Activated CD8-positive, alpha-beta memory T cell treated with anti-CD3 and anti-CD28 coated beads, Interleukin-2, amount 50 U/mL, for 24 hours (primary cell): Measurements from ENCODE around the gene SCEL.

Source experiments
- DNase-seq: peaks from one replicate; pipeline ENCODE4 v3.0.0-alpha.2; 2020; ENCODE audit errors: extremely low read depth

The SCEL gene

DNA sequence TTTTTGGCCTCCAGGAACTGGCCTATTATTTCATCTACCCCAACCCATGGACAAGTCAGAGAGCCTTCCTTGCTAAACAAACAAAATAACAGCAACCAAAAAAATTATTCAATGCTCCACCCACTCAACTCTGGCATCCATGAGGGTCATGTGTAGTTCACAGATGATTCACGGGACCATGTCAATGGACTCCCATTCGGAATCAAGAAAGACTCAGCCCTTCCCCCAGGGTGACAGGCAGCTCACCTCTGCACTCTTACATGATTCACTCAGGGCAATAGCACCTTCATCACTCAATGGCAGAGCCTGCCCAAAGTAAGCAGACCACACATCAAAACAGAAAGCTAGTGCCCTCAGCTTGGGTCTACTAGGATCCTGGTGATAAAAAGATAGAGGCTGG, 14.3 kb upstream of the SCEL start:
- DNase-seq, result no peak

DNA sequence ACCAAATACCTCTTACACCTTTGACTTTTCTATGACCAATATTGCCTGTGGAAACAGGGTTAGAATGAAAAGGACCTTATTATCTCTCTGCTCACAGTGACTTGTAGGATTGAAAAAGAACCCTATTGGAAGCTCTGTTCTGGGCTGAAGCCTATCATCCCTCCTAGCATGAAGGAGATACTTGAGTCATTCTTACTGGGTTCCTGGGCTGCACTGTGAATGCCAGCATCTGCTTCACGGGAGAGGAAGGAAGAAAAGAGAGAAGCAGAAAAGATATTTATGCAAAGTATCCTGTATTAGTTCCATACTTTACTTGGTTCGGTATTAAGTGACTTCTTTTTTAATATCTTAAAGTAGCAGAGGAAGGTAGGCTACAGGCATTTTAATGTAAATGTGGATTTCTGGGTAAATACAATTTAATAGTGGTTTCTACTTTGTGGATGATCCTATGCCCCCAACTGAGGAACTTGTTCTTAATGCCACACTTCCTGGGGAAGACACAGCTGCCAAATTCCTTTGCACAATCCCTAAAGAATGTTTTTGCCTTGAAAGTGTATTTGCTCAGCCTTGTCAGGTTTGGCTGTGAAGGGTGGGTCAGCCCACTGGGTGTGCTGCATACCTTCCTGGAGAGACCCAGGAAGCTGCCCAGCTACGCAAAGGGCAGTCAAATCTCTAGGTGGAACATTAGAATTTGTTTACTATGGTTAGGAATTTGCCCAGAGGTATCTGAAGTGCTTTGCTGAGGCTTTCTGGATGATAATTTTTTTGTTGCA, 13.7 kb upstream of the SCEL start:
- DNase-seq, result no peak

DNA sequence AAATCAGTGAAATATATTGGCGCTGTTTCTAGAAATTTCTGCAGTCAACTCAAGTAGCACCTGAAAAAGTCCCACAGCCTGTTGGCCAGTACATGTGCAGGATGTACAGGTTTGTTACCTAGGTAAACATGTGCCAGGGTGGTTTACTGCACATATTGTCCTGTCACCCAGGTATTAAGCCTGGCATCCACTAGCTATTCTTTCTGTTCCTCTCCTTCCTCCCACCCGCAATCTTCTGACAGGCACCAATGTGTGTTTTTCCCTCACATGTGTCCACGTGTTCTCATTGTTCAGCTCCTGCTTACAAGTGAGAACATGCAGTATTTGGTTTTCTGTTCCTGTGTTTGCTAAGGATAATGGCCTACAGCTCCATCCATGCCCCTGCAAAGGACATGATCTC, 13.1 kb upstream of the SCEL start:
- no peak for DNase-seq

DNA sequence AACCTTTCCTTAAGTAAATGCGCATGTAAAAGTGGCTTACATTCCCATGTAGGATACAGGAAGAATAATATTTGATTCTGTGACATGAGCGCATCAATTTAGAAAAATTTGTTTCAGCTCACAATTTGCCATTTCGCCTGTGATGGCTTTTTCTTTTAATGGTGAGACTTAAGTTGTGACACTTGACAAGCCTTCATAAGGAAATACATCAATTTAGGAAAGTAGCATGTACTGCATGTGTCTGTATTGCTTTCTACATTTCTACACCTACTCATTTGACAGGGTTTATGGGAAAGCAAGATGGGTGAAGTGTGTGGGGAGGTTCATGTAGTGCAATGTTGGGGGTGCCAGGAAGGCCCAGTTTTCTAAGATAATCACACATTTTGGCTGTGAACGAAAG, 12.1 kb upstream of the SCEL start:
- DNase-seq, result no peak

DNA sequence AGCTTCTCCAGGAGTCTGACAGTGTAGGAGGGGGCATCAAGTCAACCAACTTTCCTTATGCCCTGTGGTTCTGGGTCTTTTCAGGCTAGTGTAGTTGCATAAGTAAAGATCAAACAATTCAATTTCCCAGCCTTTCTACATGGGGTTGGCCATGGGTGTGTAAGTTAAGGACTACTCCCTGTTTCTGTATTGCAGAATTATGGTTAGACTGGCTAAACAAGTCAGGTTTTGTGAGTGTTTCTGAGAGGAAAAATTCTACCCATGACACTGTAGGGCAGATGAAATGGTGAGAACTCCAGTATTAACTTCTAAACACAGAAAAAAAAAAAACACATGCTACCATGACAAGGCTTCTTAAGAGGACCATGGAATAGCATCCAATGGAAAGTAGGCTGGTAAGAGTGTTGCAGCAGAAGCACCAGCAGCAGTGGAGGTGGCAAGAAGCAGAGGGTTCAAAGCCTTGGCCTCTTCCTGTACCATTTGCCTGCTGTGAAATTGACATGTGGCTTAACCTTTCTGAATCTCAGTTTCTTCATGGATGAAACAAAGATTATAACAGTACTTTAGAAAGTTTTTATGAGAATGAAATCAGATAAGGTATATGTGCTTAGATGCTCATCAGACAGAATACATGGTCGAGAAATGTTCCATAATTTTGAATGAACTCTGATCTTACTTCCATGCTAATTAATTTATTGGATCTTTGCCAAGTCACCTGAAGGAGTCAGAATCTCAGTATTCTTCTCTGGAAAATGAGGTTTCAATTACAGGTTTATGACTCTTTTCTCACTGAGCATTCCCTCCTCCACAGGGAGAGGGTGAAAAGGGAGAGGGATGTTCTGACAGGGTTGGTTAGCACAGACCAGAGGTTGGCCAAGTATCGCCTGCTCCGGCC, 11.4 kb upstream of the SCEL start:
- DNase-seq, result no peak

DNA sequence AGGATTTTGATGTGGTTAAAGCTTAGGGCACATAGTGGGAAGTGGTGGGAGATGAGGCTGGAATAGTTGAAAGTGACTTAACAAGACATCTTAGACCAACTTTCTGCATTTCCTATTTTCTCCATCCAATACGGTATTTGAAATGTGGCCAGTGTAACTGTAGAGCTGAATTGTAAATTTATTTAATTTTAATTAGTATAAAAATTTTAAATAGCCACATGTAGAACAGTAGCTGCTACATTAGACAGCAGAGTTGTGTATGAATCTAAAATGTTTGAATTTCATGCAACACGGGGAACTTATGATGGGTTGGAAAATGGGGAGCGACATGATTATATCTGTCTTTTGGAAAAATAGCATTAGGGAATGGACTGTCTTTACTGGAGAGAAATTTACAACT, 7.1 kb upstream of the SCEL start:
- no peak for DNase-seq

DNA sequence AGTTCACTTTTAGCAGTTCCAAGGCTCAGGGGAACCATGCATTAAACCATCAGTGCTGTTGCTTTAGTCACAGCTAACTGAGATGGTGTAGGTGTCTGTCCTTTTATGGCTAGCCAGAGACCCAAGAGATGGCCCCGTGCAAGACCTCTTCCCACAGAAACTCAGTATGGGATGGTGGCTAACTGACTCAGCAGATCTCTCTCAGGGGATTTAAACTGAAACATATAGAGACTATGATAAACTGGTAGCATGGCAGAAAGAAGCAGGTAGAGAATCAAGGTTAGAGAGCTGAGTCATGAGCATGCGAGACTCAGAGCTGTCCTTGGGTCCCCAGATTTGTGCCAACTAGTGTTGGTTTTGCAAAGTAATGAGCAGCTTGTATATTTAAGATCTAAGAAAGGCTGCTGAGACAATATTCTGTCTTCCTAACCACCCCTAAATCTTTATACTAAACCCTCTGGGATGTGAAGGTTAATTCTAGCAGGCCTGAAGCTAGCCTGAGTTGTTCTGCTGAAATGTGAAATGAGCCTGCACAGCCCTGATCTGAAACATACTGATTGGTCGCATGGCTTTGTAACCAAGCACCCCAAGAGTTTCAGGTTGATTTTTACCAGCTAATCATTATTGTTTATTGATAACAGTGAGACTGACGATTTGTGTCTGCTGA, 6.5 kb upstream of the SCEL start:
- DNase-seq, result no peak

DNA sequence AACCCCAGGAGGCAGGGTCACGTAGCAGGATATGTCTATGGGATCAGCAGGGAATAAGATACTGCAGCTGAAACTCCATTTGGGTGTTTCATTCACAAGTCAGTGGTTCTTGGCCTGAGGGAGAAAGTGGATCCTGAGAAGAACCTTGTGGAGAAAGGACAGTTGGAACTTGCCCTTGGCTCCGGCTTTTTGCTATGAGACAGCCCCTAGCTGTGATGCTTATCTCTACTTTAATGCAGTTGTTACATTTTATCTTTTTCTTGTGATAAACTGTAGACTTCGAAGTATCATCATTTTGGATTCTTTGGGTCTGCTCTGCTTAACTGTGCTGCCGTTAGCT, 6.0 kb upstream of the SCEL start:
- DNase-seq, result no peak

DNA sequence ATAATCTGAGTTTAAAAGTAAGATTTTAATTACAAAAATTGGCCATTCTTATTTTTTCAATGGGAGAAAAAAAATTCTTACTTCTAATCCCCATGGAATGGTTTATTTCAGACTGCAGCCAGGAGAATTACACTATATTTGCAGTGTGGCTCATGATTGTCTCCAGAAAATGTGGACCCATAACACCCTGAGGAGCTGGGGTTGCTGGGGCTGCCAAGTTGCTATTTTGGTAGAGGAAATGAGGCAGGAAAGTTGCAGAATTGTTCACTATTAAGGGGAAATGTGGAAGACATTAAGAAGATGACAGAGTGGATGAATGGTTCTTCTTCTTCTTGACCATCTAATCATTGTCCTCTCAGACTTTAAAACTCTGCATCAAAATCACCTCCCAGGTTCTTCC, 4.6 kb upstream of the SCEL start:
- no peak for DNase-seq

DNA sequence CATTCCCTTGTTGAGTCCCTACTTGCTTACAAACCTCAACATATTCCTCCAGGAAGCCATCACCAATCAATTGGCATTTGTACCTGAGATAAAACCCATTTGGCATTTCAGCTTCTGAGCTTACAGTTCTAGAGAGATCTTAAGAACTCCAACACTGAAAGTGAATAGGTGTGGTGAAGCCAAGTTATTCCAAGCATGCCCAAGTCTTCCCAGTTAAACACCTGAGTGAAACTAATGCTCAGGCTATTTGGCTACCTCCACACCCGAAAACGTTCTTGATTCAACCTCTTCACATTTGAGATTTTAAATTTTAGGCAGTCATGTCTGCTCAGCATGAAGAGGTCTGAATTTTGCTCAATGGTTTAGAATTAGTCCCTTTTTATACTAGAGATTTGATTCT, 2.5 kb upstream of the SCEL start:
- no peak for DNase-seq

DNA sequence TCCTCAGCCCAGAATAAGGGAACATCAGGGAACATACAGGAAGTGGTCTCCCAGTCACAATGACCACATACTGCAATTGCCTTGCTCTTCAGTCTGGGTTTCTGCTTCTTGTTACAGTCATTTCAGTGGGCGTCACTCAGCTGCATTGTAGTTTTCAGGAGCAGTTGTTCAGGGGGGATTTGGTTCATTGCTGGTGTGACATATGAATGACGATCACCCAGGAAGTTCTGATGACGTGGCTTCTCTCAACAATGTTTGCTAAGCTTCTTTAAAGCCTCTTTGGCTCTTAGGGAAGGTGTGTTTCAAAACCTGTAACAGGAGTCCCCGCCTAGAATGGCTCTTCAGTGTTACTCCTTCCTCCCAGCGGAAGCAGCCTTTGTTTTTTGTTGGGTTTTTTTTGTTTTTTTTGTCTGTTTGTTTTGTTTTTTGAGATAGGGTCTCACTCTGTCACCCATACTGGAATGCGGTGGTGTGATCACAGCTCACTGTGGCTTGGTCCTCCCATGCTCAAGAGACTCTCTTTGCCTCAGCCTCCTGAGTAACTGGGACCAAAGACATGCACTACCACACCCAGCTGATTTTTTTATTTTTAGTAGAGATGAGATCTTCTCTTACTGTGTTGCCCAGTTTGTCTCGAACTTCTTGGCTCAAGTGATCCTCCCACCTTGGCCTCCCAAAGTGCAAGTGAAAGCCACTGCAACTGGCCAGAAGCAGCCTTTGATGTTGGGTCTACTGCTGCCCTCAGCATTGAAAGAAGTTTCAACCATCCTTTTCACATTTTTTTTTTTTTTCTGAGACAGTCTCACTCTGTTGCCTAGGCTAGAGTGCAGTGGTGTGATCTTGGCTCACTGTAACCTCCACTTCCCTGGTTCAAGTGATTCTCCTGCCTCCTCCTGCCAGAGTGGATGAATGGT, 1.4 kb upstream of the SCEL start:
- no peak for DNase-seq

DNA sequence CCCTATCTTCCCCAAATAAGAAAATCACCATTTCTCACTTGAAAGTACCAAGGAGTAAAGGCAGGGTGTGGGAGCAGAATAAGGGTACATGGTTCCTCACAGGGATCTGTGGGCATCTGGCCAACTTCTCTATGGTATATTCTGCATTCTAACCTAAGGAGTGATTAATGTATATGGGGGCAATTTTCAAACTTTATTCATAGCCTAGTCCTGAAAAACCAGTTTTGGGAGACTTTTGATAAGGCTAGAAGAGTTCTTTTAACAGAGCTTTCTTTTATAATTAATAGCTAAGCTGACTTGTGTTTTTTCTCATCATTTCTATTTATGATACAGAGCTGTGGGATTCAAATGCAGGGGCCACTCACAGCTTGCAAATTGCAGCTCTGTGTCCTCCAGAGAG, 852 bp downstream of the SCEL start:
- DNase-seq, result no peak

DNA sequence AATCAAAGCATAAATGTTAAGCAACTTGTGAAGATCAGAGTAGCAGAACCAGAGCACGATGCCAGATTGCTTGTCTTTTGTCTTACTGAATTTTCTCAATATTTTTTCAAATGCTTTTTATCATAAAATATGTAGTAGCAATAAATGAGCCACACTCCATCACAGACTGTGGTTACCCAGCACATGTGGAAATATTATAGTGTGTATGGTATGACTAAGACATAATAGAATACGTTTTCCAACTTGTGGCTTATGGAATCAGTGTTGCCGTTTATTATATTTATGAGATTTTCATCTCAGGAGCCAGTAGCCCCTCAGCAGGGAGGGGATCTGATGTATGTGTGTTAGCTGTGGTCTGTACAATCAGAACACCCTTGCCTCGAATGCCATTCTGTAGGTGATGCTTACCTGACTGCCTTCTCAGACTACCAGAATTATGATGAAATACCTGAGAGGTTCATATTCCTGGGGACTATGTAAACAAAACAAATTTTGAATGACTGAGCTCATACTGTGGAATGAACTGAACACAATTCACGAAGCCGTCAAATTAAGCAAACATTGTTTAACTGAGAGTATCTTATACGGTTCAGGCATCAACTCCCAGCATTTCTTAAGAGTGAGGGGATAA, 1.9 kb downstream of the SCEL start:
- no peak for DNase-seq

DNA sequence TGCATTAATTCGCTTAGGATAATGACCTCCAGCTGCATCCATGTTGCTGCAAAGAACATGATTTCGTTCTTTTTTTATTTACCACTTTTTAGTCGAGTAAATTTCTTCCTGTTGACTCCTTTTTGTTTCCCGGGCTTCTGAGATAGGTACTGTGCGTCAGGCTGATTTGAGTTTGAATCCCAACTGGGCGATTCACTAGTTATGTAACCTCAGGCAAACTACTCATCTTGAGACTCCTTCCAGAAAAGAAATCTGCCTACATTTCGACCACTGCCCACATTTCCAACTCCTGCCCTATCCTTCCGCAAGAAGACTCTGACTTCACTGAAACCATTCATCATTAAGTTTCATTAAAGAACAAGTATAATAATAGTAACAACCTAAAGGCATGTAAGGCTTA, 8.2 kb downstream of the SCEL start:
- no peak for DNase-seq

DNA sequence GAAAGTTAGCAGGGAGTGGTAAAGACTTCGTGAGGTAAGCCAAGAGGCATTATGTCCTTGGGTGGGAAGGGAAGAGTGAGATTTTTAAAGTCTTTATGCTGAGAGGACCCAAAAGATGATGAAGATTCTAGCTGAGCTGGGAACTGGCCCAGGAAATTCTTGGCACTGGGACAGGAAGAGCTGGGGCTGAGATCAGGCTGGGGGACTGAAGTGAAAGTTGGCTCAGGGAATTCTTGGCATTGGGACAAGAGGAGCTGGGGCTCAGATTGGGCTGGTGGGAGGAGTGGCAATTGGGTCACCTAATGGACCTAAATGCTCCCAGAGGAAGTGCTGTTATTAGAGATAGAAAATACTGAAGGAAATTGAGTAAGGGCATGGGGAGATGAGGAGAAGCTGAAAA, 8.8 kb downstream of the SCEL start:
- no peak for DNase-seq

DNA sequence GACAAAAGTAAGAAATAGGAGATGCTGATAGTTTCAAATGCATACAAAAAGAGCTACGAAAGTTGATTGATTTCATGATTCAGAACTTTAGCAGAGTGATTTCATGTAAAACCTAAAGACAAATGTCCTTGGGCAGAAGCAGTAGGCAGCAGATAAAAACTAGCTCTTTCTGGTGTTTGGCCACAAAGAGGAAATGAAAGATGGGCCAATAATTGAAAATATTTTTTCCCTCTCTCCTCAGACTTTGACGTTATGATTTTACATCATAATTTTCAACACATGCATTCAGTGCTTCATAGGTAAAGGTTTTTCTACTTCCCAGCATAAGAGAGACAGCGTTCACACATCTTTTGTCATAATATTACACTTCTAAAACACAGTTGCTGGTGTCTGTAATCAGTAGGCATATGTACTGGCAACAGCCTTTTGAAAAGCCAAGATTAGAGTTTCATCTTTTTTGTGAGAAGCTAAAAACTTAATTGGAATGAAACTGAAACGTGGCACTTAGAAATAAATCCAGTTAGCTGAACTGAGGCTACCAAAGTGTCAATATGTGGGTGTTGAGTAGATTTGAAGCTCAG, 9.3 kb downstream of the SCEL start:
- DNase-seq, result no peak

DNA sequence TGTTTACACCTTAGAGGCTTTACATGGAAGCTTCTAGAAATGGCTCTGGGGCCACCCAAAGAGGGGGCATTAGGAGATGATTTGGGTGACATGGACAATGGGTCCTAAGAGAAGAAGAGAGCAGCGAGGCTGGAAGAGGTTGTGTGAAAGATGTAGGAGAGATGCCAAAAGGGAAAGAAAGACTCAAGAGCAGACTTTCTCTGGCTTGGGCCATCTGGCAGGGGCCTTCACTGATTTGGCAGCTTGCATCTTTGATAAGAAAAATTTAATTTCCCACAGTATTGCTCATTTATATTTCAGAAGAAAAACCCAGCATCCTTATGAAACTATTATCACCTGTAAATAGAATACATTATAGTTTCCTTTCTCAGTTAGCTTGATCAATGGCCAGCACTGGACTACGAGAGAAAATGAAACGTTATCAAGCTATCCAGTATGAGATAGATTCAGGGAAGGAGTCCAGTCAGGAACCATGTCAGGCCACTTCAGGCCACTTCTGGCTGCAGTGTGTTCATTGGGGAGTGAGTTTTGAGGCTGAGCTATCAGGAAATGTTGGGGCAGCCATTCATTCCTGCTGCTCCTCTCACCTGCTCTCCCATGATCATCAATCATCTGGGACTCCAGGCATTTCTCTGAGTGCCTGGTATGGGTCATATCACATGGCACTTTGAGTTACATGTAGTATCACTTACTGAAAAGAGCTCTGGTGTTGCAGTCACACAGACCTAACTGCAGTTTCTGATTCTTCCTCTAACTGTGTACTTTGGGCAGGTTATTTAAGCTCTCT, 10.3 kb downstream of the SCEL start:
- no peak for DNase-seq

DNA sequence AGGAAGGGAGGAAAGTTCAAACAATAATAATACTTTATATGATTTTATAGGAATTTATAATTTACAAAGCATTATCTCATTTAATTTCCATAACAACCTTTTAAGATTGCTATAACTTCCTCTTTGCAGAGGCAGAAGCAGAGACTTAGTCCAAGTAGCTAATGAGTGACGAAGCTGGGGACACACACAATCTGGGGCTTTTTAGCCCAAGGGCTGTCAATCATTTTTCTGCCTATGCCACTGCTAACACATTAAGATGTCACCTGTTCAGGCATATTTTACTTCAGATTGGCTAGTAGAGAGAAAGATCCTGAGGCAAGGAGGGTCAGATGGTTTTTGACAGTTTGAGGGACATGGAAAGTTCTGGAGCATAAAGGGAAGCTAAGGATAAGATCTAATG, 12.6 kb downstream of the SCEL start:
- no peak for DNase-seq

DNA sequence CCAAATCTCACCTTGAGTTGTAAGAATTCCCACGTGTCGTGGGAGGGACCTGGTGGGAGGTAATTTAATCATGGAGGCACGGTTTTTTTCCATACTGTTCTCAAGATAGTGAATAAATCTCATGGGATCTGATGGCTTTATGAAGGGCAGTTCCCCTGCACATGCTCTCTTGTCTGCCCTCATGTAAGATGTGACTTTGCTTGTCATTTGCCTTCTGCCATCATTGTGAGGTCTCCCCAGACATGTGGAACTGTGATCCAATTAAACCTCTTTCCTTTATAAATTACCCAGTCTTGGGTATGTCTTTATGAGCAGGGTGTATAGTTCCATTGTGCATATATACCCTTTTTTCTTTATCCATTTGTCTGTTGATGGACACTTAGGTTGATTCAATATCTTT, 13.1 kb downstream of the SCEL start:
- no peak for DNase-seq

DNA sequence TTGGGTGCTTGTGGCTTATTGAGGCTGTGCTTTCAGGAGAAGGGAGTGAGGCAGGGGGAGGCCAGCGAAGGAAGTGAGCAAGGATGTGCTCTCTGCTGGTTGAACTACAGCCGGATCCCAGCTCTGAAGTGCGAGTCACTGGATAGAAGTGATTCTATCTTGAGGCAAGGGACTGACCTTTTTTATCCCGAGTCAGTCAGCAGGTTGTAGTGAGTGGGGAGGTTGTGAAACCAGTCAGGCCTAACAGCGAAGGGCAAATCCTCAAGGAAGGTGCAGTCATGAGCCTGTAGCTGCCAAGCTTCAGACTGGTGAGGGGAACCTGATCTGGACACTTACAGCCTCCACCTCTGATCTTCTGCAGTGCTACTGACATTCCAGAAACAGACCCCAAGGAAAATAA, 18.6 kb downstream of the SCEL start:
- no peak for DNase-seq
